Activated T-cell treated with anti-CD3 and anti-CD28 coated beads, Interleukin-2, amount 50 U/mL, for 48 hours (primary cell): ENCODE data around the gene GSG1.

Experiments
- DNase-seq, 2 experiments: peaks; one replicate each; pipeline ENCODE4 v3.0.0-alpha.2; 2020

GSG1 gene

GRCh38 chr12:13119826-13120225 is 16.4 kb upstream of the GSG1 start:
- DNase-seq, result no peak

GRCh38 chr12:13117029-13117428 is 13.6 kb upstream of the GSG1 start:
- no peak for DNase-seq

GRCh38 chr12:13116259-13116658 is 12.8 kb upstream of the GSG1 start:
- DNase-seq, result no peak

DNA sequence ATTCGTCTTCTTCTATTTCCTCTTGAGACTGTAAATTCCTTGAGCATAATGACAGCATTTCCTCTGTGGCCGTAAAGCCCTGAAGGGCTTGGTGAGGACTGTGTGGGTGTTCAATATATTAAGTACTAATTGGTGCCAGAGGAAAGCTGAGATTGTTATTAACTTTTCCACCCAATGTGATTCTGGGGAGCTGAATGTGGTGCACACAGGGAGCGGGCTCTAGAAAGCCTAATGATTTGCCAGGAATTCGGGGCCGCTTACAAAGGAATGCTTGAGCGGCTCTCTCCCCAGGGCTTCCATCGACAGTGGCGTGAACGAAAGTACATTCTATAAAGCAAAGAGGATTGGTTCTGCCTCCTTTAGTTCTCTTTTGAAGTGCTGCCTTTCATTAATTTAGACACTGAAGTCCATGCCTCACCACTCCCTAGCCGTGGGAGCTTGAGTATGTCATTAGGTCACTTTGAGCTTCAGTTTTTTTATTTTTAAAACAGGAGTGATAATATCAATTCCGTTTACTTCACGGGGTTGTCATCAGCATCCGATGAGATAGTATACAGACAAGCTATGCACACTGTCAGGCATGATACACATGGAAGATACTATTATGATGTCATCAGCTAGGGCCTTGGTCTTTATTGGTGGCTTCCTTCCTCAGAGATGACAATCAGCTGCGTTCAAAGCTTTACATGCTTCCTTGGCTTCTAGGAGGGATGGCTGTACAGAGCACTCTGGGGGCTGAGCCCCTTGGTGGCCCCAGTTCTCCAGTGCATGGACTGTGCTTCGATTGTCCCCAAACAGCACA is 11.0 kb upstream of the GSG1 start:
- no peak for DNase-seq

DNA sequence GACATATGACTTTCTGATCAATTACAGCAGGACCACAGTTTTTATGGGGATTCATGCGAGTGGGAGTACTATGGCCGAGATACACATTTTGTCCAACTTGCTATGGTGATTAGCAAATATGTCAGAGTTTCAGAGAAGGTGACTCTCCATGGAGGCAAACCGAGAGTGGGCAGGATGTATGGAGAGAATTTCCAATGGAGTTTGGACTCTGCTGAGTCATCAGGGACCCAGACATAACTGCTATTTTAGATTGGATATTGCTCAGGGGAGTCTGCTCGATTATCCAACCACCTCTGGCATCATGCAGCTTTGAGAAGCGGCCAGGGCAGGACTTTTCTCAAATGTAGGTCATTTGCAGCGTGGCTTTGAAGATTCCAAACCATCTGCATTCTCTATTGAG is 9.5 kb upstream of the GSG1 start:
- no peak for DNase-seq

GRCh38 chr12:13106666-13107065 is 3.2 kb upstream of the GSG1 start:
- DNase-seq, result no peak

- DNase-seq, result no peak
These were observed 2.3 kb upstream of the GSG1 start for GRCh38 chr12:13105781-13106180.

GRCh38 chr12:13104409-13104808 is 942 bp upstream of the GSG1 start:
- DNase-seq, result no peak

GRCh38 chr12:13102461-13103195 is 839 bp downstream of the GSG1 start:
- DNase-seq, result no peak

DNA sequence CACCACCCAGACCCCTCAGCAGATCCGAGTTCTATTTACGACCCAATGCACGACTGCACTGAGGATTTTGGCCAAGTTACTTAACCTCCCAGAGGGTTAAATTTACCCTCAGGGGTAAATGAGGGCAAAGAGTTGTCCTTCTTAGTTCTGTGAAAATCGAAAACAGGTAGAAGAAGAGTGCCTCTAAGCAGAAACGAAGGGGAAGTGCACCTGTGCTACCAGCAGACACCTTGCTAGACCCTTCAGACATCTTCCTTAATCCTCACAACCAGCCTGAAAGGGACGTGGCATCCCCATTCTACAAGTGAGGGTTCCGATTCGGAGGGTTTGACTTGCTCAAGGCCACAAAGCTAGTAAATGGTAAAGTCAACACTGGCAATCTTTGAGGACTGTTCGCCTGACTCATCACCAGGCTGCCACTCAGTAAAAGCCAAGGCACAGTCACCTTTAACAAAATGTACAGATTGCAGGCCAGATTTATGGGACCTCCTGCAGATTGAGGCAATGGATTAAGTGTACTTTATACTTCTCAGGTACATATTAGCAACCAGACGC is 1.6 kb downstream of the GSG1 start:
- peak; percentile 52 to 60 for DNase-seq

DNA sequence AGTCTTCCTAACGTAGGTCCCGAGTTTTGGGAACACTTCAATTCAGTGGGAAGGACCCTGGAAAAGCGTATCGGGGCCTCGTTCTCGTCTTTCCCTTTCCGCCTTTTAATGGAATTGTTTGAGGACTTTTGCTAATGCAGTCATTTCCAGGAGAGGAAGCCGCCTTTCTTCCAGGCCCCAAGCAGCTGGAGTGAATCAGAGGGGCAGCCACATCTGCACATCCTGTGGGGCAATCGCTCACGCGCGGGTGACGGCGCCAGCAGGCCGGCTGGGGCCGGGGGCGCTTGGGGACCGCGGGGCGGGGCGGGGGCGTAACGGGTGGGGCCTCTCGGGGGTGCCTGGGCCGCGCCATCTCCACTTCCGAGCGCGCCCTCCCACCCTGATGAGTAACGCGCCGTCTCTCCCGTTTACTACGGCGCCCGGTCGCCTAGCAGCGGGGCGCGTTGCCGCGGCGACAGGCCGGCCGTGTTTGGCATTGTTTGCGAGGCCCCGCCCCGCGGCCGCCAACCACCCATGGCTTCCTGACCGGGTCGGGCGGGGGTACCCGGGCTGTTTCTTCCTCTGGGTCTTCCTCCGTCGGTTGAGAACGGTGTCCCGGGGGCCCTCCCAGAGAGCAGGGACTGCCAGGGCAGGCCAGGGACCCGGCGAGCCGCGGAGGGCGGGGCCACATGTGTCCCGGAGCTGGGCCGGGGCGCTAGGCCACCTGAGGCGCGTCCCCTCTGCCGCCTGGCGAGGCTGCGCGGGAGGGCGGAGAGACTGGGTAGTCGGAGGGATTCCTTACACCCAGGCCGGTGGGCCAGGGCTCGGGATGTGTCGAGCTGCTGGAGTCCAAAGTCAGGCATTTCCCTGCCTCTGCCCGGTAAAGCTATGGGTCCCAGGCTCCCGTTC is 2.3 kb downstream of the GSG1 start:
- DNase-seq, result peak; percentile 90 to 91

DNA sequence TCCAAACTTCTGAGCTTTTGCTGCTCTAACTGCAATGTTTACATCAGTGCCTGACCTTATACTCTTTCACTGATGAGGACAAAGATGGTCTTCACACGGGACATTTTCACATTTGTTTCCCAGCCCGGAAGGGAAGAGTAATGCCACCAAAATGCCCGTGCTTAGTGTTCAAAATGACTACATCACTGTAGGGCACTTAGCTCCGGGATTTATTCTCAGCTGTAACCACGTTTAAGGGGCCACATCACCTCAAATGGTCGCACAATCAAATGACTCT is 2.9 kb downstream of the GSG1 start:
- no peak for DNase-seq

GRCh38 chr12:13099844-13100604 is 3.4 kb downstream of the GSG1 start:
- no peak for DNase-seq

DNA sequence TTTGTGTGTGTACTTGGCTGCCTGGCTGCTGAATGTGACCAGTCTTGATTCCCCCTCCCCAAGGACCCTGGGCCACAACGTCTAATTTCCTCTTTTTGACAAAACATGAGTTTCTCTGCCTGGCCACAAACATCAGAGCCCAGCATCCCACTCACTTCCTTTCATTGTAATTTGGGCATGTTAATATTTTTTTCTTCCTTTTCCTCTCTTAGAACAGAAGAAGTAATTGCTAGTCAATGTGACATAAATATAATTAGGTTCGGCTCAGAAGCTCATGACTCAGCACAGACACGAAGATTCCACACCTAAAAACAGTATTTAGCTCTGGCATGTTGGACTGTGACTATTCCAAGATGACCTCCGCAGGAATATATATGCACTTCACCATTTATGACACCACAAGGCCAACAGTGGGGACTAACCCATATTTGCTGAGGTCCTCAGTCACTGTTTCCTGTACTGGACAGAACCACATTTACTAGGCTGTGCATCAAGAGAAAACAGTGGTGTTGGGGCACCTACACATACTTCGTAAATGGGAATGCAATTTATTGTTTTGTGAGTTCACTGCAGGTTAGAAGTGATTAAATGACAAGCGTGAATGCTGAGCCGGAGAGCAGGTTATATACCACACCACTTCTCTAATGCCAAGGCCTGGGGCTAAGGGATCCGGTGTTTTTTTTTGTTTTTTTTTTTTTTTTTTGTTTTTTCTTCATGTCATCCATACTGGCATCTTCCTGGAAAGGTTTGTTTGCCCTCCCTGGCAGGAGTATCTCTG is 4.2 kb downstream of the GSG1 start:
- DNase-seq, result no peak

- DNase-seq, result no peak
These were observed 5.9 kb downstream of the GSG1 start for GRCh38 chr12:13097491-13098011.

DNA sequence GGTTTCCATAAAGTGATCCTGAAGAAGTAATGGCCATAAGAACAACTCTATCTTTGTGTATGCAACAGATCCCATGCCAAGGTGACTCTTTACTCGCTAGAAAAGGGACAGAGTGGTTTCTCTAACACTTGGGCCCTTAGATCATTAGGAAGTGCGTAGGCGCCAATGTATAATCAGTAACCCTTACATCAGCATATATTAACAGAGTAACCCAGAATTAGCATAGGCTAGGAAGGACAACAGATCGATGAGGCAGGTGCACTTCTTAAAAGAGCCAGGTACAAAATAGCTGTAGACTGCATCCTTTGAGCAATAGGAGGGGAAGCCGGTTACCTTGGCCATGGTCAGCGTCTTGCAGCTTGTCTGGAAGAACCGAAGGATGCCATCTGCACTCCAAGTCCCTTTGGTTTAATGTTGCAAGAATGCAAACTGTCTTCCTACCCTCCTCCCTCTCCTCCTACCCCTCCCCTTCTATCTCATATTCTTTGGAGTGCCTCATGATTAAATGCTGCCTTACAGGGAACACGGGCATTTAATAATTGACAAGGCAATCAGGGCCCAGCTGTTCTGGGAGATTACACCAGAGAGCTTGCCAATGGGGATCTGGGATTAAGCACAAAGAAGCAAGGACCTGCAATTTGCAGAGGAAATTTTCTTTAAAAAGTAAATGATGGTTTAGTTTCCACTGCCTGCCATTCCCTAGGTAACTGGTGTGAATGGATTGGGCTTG is 8.0 kb downstream of the GSG1 start:
- DNase-seq, result no peak

GRCh38 chr12:13094367-13094766 is 9.1 kb downstream of the GSG1 start:
- DNase-seq, result no peak

GRCh38 chr12:13093848-13094220 is 9.6 kb downstream of the GSG1 start:
- no peak for DNase-seq

GRCh38 chr12:13093191-13093847 is 10.1 kb downstream of the GSG1 start:
- no peak for DNase-seq

DNA sequence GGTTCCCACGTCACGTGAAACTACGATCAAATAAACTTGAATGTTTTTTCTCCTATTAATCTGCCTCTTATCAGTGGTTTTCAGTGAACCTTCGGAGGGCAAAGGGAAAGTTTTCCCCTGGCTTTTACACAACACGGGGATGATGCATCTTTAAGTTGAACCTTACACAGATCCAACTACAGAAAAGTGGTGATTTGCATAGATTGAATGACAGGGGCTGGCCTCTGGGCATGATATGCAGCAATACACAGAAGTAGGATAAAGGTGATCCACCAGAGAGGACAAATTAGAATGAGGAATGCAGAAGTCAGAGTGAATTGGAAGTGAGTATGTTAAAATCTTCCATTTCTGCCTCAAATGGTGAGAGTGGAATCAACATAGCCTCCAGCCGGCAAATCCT is 11.6 kb downstream of the GSG1 start:
- DNase-seq, result no peak
